ENCODE results near the gene EHMT1. TPM values are rescaled to one million over a fixed set of nuclear protein-coding genes. Genes with fewer than 3 reads are reported as not detected.

Gene EHMT1
- total RNA-seq, 1 experiment from 2014 or later: 63.9 TPM

DNA sequence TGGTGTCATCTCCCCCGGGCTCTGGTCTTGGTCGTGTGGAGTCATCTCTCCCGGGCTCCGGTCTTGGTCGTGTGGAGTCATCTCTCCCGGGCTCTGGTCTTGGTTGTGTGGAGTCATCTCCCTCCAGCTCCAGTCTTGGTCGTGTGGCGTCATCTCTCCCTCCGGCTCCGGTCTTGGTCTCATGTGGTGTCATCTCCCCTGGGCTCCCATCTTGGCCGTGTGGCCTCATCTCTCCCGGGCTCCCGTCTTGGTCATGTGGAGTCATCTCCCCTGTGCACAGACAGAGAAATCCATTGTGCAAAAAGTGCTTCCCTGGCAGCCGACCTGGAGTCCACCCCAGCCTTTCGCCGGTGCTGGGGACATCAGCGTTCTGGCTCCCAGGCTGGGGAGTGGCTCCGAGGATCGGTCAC lies 167.7 kb downstream of the EHMT1 start:
- TF ChIP-seq, protein P1, sequence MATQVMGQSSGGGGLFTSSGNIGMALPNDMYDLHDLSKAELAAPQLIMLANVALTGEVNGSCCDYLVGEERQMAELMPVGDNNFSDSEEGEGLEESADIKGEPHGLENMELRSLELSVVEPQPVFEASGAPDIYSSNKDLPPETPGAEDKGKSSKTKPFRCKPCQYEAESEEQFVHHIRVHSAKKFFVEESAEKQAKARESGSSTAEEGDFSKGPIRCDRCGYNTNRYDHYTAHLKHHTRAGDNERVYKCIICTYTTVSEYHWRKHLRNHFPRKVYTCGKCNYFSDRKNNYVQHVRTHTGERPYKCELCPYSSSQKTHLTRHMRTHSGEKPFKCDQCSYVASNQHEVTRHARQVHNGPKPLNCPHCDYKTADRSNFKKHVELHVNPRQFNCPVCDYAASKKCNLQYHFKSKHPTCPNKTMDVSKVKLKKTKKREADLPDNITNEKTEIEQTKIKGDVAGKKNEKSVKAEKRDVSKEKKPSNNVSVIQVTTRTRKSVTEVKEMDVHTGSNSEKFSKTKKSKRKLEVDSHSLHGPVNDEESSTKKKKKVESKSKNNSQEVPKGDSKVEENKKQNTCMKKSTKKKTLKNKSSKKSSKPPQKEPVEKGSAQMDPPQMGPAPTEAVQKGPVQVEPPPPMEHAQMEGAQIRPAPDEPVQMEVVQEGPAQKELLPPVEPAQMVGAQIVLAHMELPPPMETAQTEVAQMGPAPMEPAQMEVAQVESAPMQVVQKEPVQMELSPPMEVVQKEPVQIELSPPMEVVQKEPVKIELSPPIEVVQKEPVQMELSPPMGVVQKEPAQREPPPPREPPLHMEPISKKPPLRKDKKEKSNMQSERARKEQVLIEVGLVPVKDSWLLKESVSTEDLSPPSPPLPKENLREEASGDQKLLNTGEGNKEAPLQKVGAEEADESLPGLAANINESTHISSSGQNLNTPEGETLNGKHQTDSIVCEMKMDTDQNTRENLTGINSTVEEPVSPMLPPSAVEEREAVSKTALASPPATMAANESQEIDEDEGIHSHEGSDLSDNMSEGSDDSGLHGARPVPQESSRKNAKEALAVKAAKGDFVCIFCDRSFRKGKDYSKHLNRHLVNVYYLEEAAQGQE (IDR thresholded peaks at IDR 0.05; ENCODE audit: insufficient read depth in 1 of 2, low read depth in 2 of 2, low read length in 1 of 2): no peak
- TF ChIP-seq, protein P2, sequence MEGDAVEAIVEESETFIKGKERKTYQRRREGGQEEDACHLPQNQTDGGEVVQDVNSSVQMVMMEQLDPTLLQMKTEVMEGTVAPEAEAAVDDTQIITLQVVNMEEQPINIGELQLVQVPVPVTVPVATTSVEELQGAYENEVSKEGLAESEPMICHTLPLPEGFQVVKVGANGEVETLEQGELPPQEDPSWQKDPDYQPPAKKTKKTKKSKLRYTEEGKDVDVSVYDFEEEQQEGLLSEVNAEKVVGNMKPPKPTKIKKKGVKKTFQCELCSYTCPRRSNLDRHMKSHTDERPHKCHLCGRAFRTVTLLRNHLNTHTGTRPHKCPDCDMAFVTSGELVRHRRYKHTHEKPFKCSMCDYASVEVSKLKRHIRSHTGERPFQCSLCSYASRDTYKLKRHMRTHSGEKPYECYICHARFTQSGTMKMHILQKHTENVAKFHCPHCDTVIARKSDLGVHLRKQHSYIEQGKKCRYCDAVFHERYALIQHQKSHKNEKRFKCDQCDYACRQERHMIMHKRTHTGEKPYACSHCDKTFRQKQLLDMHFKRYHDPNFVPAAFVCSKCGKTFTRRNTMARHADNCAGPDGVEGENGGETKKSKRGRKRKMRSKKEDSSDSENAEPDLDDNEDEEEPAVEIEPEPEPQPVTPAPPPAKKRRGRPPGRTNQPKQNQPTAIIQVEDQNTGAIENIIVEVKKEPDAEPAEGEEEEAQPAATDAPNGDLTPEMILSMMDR (IDR thresholded peaks at IDR 0.05): no peak
- TF ChIP-seq TCF7L2 (IDR thresholded peaks at IDR 0.05; ENCODE audit: low read depth, low read length) (no peak), SIN3A (IDR thresholded peaks at IDR 0.05; ENCODE audit: borderline replicate concordance, insufficient read depth, low read depth, low read length) (no peak), POLR2AphosphoS5 (IDR thresholded peaks at IDR 0.05; ENCODE audit: low read depth, low read length) (no peak)
- Histone ChIP-seq H3K36me3 (ENCODE audit: control insufficient read depth, insufficient read depth, low read length) (no peaks in the 10 kb centered on the region; the same call in 1 of the 2 replicates), H3K4me1 (ENCODE audit: control insufficient read depth, insufficient read depth, low read length) (no peaks in the 10 kb centered on the region), H3K4me3 (ENCODE audit: low read depth in 2 of 2, low read length in 2 of 2) (no peak overlapping the region), H3K9me3 (ENCODE audit: control insufficient read depth, insufficient read depth, low read depth, low read length) (no peaks in the 10 kb centered on the region), H3K27me3 (ENCODE audit: control insufficient read depth, insufficient read depth, low read length) (no peaks in the 10 kb centered on the region), H3K27ac (ENCODE audit: low read length) (no peak overlapping the region)
- intact Hi-C loops (cut with micrococcal nuclease; ENCODE audit: unreplicated experiment) (no loop called here), in situ Hi-C loops (cut with HindIII; ENCODE audit: low pct_unique_long_range_greater_than_20kb, low sequenced_read_pairs) (no loop called here)
- ATAC-seq (no peak), DNase-seq (ENCODE audit: low read depth, low spot score) (no peak)
- CTCF ChIA-PET: no interaction called here
- no TSS peak for BruUV-seq (replicated peaks)
- POLR2A ChIA-PET: no interaction called here

DNA sequence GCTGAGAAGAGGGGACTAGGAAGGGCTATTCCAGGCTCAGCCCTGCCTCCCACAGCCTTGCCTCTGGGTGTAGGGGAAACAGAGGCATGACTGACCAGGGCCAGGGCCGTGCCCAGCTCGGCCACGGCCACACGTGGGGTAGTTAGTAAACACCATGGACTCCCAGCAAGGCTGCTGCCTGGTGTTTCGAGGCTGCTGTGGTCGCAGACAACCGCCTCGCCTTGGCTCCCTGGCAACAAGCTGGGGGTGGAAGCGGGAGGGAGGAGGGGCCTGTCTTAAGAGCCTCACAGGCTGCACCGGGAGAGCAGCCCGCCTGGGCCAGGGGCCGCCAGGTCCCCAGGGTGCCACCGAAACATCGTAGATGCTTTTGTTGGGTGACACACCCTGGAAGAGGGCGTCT lies 168.6 kb downstream of the EHMT1 start:
- DNase-seq (ENCODE audit: low read depth, low spot score) (no peak), ATAC-seq (no peak)
- POLR2A ChIA-PET: no interaction called here

More for the DNA sequence above, 168.6 kb downstream of the EHMT1 start:
- no peaks in the 10 kb centered on the region for H3K4me1 ChIP-seq (ENCODE audit: control insufficient read depth, insufficient read depth, low read length)
- CTCF ChIA-PET: no interaction called here
- intact Hi-C loops (cut with micrococcal nuclease; ENCODE audit: unreplicated experiment): no loop called here
- no peak overlapping the region for H3K27ac ChIP-seq (ENCODE audit: low read length)
- no peak overlapping the region for H3K4me3 ChIP-seq (ENCODE audit: low read depth in 2 of 2, low read length in 2 of 2)
- H3K27me3 ChIP-seq (ENCODE audit: control insufficient read depth, insufficient read depth, low read length): no peaks in the 10 kb centered on the region
- TF ChIP-seq, protein P2 (IDR thresholded peaks at IDR 0.05): no peak
- TF ChIP-seq, protein P1 (IDR thresholded peaks at IDR 0.05; ENCODE audit: insufficient read depth in 1 of 2, low read depth in 2 of 2, low read length in 1 of 2): no peak
- no peak for TF ChIP-seq SIN3A (IDR thresholded peaks at IDR 0.05; ENCODE audit: borderline replicate concordance, insufficient read depth, low read depth, low read length)
- no peak for TF ChIP-seq POLR2AphosphoS5 (IDR thresholded peaks at IDR 0.05; ENCODE audit: low read depth, low read length)
- TF ChIP-seq TCF7L2 (IDR thresholded peaks at IDR 0.05; ENCODE audit: low read depth, low read length): no peak
- in situ Hi-C loops (cut with HindIII; ENCODE audit: low pct_unique_long_range_greater_than_20kb, low sequenced_read_pairs): no loop called here
- BruUV-seq (replicated peaks): no TSS peak
- H3K36me3 ChIP-seq (ENCODE audit: control insufficient read depth, insufficient read depth, low read length): no peaks in the 10 kb centered on the region; the same call in 1 of the 2 replicates
- no peaks in the 10 kb centered on the region for H3K9me3 ChIP-seq (ENCODE audit: control insufficient read depth, insufficient read depth, low read depth, low read length)

Measured in Panc1 (cell line).